CD4-positive, alpha-beta T cell treated with Interleukin-12 subunit alpha and Interleukin-12 subunit beta, for 1 hour (primary cell): ENCODE results near the gene CNTROB.
A peak's percentile ranks its signal among the peaks of the same experiment; 100 is the strongest.

Source experiments
- DNase-seq: peaks from one replicate; pipeline ENCODE4 v3.0.0-alpha.2; 2020

Gene CNTROB

DNA sequence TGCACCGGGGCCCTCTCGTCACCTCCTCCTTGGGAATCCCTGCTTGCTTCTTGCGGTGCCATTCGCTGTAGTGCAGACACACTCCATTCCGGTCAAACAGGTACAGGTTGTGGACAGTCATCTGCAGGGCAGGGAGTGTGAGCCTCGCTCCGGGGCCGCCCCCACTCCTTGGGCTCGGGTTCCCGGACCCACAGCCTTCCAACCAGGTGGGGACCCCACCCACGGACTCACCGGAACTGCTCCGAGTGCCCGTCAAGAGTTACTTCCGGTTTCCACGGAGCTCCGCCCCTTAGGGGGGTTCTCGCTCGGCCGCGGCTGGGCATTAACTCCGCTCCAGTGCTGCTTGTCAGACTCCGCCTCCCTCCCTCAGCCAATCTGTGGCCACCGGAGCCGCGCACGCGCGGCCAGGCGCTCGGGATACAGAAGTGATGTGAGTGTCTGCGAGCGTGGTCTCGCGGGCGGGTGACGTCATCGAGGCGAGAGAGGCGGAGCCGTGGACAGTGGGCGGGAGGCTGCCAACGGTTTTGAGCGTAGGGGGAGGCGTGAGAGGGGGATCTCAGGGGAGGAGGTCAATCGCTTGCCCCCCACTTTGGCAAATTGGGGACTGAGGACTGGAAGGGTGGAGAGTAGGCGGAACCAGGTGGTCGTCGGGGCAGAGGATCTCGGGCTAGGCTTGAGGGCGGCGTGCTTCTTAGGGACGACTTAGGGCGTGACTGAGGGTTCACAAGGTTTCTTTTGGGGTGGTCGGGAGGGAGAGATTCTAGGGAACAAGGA, at the start of gene CNTROB, which contains the start of gene TRAPPC1:
TSS of gene CNTROB (plus strand) at position 498 of the 774 bp plus-strand sequence. CDS start 874 bp downstream, outside the sequence.
TSS of gene TRAPPC1 (minus strand) at position 238 of the 774 bp plus-strand sequence. CDS start at position 121, 117 bp downstream.
- DNase-seq = peak; percentile 100

GRCh38 chr17:7882629-7883028, 49.4 kb upstream of the CNTROB start:
- DNase-seq = no peak

GRCh38 chr17:7883781-7884386, 48.1 kb upstream of the CNTROB start:
- DNase-seq = peak; percentile 74

DNA sequence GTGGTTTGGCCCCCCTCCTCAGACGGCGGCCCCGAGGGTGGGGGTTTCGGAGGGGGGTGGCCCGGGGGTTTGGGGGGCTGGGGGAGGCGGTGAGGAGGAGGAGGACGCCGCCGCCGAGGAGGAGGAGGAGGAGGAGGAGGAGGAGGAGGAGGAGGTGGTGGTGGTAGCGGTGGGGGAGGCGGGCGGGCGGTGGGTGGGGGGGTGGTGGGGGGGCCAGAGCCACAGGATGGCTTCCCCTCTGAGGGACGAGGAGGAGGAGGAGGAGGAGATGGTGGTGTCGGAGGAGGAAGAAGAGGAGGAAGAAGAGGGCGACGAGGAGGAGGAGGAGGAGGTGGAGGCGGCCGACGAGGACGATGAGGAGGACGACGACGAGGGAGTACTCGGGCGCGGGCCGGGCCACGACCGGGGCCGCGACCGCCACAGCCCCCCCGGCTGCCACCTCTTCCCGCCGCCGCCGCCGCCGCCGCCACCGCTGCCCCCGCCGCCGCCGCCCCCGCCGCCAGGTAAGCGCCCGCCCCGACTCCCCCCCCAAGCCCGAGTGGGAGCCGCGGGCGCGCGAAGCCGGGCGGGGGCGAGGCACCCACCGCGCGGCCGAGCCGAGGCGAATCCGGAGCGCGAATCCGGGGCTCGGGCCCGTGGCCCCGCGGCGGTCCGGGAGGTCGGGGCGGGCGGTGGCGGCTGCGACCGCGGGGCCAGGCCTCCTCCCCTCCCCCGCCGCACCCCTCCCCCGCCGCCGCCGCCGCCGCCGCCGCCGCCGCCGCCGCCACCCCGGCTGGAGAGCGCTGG, 47.2 kb upstream of the CNTROB start:
- peak; percentile 56 for DNase-seq

DNA sequence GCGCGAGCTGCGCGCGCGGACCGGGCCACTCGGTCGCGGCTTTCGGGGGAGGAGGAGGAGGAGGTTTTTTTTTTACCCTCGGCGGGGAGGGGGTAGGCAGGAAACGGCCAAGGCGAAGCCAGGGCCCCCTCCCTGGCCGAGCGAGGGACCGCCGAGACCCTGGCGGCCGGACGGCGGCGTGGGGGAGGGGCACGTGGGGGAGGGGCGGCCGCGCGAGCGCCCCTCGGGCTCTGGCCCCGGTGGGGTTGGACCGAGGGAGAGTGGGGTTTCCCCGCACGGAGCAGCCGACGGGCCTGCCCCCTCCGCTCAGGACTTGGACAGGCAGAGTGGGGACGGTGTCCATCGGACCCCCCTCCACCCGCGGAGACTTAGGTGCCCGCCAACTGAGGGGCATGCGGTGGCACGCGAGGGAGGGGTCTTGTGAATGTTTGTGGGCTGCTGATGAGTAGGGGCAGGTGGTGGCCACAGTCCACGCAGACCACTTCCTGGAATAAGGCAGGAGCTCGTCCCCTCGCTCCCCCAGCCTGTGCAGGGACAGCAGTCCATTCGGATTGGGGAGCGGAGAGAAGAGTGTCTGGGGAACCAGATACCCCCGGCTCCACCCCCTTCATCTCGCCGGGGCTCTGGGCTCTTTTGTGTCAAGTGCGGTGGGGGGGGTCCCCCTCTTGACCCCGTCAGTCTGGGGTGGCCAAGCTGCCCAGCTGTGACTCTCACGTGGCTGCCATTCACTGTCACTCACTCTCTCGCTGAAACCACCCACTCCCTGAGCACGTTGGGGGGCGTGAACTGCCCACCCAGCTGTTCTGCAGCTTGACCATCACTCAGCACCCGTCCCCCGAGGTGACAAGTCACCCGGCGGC, 46.4 kb upstream of the CNTROB start:
- peak; percentile 62 for DNase-seq

GRCh38 chr17:7886227-7887037, 45.6 kb upstream of the CNTROB start:
- DNase-seq = peak; percentile 78

DNA sequence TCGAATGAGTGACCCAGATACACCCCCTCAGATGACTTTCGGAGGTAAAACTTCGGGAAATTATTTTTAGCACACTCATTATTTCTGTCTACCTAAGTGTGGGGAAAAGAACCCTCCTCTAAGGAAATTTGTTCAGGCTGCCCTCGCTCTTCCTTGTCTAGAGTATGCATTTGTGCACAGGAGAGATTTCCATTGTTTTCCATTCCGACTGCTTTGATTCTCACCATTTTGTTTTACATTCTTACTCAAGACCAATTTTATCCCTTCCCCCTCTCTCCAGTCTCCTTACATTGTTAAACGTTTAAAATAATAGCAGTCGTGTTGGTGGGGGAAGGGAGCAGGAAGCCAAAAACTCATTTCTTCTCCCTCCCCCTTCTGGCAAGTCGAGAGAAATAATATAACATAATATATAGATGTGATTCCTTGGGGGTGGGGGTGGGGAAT, 44.9 kb upstream of the CNTROB start:
- DNase-seq = no peak

DNA sequence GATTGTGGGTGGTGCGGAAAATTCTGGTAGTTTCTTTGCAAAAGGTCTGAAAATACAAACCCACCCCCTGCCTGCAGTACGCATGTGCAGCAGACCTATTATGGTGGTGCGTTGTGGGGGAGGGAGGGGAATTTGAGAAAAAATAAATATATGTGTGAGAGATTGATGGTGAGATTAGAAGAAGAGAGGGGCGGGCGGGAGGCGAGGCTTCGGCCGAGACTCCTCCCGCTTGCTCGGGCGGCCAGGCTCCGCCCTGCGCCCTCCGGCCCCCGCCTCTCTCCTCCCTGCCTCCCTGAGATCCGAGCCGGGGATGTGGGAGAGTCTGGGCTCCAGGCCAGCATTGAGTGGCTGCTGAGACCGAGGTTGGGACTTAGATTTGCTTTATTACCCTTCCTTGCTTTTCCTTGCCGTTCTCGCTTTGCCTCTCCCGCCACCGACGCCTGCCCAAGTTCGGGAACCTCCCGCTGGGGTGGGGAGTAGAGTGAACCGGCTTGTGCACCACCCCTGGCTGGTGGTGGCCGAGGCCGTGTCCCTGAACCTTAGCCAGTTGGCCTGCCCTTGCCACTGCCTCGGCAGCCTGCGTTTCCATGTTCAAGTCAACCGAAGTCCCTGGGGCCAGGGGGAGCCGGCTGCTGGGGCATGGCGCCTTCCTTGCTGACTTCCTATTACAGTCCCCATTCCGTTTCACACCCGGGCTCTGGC, 44.4 kb upstream of the CNTROB start:
- DNase-seq = peak; percentile 96

GRCh38 chr17:7888184-7888920, 43.7 kb upstream of the CNTROB start, which contains the start of gene CHD3:
TSS of gene CHD3 (plus strand) at chr17:7888789. CDS start at chr17:7889001, 212 bp downstream.
- DNase-seq = peak; percentile 50

DNA sequence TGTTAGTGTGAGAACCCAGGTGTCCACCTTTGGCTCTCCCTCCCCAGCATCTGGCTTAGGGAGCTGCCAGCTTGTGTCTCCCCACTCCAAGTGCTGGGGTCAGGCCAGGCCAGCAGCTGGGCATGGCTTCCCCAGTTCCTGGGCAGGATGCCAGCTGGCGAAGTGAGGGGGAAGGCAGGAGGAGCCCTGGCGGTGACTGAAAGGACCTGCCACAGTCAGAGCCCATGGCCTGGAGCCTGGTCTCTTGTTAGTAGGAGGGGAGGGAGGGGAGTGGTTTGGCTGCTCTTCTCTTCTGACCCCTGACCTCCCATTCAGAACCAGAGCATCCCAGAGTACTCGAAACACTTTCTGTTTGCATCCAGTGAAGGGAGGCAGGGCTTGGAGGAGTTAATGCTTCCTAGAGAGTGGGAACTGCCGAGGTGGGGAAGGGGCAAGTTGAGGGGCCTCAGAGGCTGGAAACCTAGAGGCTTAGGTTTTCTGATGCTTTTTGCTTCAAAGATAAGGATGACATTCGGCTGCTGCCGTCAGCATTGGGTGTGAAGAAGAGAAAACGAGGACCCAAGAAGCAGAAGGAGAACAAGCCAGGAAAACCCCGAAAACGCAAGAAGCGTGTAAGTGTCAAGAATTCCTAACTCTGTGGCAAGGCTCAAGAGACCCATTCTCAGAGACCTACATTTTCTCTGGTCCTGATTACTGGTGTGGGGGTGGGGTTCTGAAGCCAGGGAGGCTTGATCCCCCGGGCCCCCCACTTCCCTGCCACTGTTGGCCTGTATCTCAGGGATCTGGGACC, 42.6 kb upstream of the CNTROB start:
- peak; percentile 51 for DNase-seq

DNA sequence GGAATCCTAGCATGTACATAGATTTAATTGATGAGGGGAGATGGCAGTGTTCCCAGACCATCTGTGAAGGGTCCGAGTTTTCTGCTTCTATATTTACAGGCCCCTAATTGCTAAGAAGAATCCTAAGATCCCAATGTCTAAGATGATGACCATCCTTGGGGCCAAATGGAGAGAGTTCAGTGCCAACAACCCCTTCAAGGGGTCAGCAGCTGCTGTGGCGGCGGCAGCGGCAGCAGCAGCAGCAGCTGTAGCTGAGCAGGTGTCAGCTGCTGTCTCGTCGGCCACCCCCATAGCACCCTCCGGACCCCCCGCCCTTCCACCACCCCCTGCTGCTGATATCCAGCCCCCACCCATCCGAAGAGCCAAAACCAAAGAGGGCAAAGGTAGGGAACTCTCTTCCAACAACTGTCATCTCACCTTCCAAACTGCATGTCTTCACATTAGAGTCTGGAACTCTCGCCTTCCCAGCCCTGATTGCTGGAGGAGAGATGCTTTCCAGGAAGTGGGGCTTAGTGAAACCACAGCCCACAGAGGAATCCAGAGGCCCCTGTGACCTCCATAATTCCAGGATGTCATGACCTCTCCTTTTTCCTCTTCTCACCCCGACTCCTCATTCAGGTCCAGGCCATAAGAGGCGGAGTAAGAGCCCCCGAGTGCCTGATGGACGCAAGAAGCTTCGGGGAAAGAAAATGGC, 38.7 kb upstream of the CNTROB start:
- no peak for DNase-seq

DNA sequence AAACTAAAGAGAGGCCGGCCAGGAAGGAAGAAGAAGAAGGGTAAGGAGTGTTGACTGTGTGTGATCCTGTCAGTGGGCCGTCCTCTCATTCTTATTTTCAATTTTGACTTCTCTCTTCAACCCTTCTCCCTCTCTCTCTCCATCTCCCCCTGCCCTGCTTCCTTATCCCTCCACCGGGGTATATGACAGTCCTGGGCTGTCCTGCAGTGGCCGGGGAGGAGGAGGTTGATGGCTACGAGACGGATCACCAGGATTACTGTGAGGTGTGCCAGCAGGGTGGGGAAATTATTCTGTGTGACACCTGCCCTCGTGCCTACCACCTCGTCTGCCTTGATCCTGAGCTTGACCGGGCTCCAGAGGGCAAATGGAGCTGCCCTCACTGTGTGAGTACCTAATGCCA, 37.8 kb upstream of the CNTROB start:
- DNase-seq = no peak

DNA sequence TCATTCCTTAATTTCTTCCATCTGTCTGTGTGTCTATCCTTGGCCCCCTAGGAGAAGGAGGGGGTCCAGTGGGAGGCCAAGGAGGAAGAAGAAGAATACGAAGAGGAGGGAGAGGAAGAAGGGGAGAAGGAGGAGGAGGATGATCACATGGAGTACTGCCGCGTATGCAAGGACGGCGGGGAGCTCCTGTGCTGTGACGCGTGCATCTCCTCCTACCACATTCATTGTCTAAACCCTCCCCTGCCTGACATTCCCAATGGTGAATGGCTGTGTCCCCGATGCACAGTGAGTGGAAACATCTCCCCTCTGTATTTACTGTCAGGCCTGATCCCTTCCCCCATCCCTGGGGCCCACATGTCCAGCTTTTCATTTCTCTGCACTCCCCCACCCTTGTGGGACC, 37.1 kb upstream of the CNTROB start:
- no peak for DNase-seq

- no peak for DNase-seq
Measured at GRCh38 chr17:7897090-7897489, 34.9 kb upstream of the CNTROB start.

- peak; percentile 45 for DNase-seq
Measured at GRCh38 chr17:7897773-7898172, 34.2 kb upstream of the CNTROB start.

GRCh38 chr17:7903154-7904103, 28.6 kb upstream of the CNTROB start:
- DNase-seq = no peak

DNA sequence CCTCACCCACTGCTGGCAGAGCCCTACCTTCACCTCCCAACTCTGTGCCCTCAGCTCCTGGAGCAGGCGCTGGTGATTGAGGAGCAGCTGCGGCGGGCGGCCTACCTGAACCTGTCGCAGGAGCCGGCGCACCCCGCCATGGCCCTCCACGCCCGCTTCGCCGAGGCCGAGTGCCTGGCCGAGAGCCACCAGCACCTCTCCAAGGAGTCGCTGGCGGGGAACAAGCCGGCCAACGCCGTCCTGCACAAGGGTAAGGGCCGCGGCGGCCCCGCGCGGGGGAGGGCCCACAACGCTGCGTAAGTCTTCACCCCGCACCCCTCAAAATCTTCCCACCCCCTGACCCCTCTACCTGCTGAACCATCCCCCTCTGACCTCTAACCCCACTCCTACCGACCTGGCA, 22.9 kb upstream of the CNTROB start:
- no peak for DNase-seq
